NK-92 (cell line): Measurements from ENCODE around the gene NPC1.

Source experiments
- DNase-seq: peaks from one replicate; lab custom pipeline; 2025; ENCODE audit not compliant: unreplicated experiment; lab: John Stamatoyannopoulos, UW

The NPC1 gene

DNA sequence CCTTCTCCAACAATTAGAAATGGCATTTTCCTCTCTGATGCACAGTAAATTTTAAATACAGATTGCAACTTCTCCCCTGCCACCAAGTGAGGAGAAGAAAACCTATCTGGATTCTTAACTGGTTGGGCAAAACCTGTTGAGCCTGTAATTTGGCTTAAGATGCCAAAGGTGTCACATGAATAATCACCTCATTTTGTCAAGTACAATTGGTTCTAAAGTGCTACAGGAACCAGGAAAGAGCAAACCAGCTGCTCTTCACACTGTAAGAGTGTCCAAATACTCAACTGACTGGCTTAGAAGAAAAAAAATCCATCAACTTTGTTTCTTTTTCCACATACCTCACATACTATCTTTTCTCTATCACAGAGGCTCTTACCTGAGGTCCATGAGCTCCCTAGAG, 35.4 kb downstream of the NPC1 start:
- no peak for DNase-seq

- DNase-seq: no peak
Observed at GRCh38 chr18:23548719-23549118, 37.6 kb downstream of the NPC1 start.

DNA sequence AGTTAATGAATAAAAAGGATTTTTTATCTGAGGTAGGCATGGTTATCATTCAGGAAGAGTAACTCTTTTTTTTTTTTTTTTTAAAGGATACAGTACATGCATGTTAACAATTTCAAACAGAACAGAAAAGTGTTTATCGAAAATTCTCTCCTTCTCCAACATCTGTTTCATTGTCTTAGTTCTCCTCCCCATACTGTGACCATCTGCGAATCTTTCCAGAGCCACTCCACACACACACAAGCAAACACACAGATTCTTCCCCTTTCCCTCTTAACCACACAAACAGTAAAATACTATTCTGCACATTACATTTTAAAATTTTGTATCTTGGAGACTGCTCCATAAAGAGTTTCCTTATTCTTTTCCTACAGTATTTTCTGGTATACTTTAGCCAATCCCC, 38.0 kb downstream of the NPC1 start:
- no peak for DNase-seq

- DNase-seq: no peak
Observed at GRCh38 chr18:23547846-23548245, 38.5 kb downstream of the NPC1 start.

DNA sequence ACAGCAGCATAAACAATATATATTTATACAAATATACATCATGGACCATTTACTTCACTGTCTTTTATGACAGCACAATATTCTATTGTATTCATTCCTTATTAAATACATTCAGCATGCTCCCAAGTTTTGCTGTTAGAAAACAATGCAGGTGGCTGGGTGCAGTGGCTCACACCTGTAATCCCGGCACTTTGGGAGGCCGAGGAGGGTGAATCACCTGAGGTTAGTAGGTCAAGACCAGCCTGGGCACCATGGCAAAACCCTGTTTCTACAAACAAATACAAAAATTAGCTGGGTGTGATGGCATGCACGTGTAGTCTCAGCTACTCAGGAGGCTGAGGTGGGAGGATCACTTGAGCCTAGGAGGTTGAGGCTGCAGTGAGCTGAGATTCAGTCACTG, 39.0 kb downstream of the NPC1 start:
- no peak for DNase-seq

GRCh38 chr18:23545247-23545789, 41.0 kb downstream of the NPC1 start:
- no peak for DNase-seq

DNA sequence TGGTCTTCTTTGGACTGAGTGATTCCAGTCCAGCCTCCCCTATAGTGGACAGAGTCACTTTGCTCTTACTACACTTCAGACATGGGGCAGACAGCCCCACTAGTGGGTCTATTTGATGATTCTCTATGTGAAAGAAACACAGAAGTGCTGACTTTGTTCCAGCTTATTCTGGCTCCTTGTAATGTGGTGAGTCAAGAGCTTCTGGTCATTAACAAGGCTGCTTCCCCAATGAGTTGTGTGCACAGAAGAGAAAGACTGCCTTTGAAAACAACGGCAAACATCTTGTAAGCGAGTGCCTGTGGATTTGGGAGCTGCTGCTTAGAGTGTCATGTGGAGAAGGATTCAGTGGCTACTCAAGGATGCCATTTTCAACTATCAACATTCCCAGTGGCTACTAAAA, 43.8 kb downstream of the NPC1 start:
- DNase-seq: no peak

DNA sequence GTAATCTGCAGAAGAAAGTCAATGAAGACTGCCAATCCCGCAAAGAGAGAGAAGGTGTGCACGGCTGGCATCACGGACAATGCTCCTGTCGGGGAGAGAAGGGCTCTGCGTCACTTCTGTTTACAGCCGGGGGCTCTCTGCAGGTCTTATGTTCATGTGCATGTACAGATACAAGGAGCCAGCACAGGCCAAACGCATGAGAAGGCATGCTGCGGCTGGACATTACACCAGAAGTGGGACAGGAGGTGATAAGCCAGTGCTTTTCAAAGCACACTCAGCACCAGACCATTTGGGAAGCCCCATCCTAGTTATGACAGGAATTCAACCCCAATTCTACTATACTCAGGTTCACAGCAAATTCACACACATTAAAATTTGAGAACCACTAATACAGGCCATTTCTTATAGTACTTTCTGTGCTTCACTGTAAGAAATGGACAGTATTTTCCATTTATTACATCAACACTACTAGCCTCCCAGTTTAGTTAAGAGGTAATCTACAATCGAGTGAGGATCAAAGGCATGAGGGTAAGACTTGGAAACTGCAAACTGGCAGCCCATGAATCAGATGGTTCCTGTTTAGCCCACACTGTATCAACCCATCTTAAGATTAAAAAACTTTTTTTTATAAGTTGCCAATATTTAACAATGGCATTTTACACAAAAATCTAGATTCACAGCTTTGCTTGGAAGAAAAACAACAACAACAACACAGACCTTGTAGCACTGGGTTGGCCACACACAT, 44.8 kb downstream of the NPC1 start:
- no peak for DNase-seq

- no peak for DNase-seq
Observed at GRCh38 chr18:23540867-23541266, 45.4 kb downstream of the NPC1 start.

DNA sequence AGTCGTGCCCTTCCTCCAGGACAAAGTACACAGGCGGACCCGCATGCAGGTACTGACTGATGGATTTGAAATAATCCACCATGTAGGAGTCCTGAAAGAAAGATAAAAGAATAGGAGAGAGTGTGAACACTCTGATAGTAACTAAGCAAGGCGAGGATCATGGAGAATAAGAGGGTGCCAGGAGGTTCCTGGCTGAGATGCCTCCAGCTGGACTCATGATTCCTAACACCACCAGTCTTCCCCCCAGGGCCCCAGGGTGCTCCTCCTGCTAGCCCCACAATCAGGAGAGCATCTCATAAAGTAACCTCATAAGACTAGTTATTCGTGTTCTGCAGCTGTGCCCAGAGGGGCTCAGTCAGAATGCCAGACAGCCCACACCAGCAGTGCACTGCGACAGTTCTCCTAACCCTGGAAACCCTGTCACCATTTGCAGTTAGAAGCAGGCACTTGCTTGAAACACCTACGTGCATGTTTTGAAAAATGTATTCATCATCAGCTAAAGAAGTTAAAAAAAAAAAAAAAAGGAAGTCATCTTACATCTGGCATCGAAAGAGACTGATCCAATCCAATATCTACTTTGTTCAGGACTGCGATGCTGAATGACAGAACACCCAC, 46.3 kb downstream of the NPC1 start:
- DNase-seq: no peak

DNA sequence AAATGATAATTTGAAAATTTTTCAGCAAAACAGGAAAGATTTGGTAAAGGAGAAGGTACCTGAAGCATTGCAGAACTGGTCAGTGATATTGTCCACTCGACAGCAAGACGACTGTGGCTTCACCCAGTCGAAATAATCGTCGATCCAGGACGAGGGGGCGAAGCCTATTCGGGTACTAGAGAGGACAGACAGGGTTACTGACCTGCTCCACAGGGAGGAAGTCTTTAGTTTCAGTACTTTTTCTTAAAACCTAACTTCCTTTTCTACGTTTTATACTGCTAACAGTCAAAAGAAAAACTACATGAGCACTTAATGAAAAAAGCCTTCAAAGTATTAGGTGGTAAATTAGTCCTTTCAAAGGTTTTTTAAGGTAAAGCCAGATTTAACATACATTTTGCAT, 47.0 kb downstream of the NPC1 start:
- DNase-seq: no peak

- DNase-seq: no peak
Observed at GRCh38 chr18:23538870-23539269, 47.4 kb downstream of the NPC1 start.

DNA sequence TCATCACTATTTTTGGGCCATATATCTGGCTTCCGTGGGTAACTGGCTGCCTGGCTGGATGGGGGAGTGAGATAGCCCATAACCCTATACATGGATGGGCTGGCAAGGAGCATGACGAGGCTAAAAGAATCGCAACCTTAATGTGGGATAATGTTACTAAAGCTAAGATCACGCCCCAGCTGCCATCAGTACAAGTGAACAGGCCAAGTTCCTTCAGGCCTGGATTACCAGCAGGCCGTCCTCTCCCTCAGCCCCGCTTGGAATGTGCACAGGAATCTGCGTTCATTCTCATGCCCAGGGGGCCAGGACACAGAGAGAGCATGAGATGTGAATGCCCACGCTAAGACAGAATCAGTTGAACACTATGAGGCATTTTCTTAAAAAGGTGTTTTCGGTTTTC, 48.3 kb downstream of the NPC1 start:
- no peak for DNase-seq

DNA sequence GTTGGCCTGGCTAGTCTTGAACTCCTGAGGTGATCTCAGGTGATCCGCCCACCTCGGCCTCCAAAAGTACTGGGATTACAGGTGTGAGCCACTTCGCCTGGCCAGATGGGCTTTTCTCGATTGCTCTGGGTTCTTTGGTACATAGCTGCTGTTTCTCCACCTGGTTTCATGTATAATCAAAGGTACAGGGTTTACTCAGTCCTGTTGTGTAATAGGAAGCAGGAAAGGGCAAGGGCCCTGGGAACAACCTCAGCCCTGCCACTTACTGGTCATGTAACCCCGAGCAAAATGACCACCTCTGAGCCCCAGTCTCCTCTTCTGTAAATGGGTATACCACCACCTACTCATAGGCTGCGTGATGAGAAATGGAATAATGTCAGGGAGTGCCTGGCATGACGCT, 49.0 kb downstream of the NPC1 start:
- DNase-seq: no peak

- DNase-seq: no peak
Observed at GRCh38 chr18:23536204-23536603, 50.1 kb downstream of the NPC1 start.

- DNase-seq: no peak
Observed at GRCh38 chr18:23534276-23534675, 52.0 kb downstream of the NPC1 start.

GRCh38 chr18:23532848-23533247, 53.5 kb downstream of the NPC1 start:
- DNase-seq: no peak

DNA sequence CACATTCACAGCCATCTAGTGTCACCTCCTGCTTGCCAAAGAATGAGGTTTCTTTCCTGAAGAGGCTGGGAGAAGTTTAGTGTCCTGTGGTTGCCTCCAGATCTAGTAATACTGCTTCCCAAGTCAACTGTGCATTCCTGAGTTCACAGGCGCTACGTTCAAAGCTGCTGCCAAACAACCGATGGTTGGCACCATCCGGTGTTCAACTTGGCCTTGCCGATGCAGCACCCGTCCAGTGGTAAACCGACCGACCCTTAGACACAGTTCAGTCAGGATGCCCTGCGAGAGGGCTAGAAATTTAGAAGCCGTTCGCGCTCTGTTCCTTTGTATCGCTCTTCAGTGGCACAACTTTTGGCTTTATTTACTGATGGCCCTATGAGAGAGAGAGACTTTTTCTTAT, 54.4 kb downstream of the NPC1 start:
- no peak for DNase-seq

DNA sequence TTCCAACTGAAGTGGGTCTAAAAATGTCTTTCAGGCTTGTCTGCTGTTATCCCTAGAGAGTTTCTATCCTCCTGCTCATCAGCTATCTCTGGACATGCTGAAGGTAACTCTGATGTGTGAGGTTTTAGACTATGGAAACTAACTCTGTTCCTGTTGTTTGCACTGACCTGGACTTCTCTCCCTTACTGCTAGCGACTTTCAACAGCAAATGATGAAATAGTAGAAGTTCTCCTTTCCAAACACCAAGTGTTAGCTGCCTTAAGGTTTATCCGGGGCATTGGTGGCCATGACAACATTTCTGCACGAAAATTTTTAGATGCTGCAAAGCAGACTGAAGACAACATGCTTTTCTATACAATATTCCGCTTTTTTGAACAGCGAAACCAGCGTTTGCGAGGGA, 56.1 kb downstream of the NPC1 start:
- DNase-seq: no peak

DNA sequence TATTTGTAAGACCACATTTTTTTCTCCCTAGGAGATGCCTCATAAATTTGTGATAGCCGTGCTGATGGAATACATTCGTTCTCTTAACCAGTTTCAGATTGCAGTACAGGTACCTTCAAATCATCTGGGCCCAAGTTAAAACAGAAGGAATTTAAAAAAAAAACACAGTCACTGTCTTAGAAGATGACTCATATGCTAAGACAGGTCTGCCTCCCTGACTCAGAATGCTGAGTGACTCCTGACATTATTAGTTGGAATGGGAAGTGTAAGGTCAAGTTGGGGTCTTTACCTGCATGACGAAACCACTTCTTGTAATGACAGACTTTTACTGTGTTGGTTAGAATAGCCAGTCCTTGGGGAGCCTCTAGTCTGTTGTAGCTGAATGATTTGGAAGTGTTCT, 56.7 kb downstream of the NPC1 start:
- DNase-seq: no peak

GRCh38 chr18:23528580-23529472, 57.5 kb downstream of the NPC1 start:
- no peak for DNase-seq
